IMR-90 (cell line): ENCODE results near the gene MARCHF3. TPM values are rescaled to one million over a fixed set of nuclear protein-coding genes. Genes with fewer than 3 reads are reported as not detected.

Source experiments
- ATAC-seq: fragments of 200-7000 bp; cut with Tn5 transposase; 2 replicates; pipeline ENCODE4 v1.9.1; 2020; ENCODE audit warnings: low read depth, mild to moderate bottlenecking, moderate library complexity
- BruUV-seq: library from RNA; stranded (reverse); fragments of 400-500 nt; replicated peaks from 2 replicates; lab custom pipeline; 2021; lab: Mats Ljungman, UMichigan
- CTCF ChIA-PET: fragments of 300-600 bp; formaldehyde crosslinking; extraction: SDS; loops from one replicate; lab custom pipeline; 2021; ENCODE audit warnings: antibody characterized with exemption; lab: Yijun Ruan, JAX
- POLR2A ChIA-PET: fragments of 300-600 bp; sonication (Branson Sonifier 250); formaldehyde crosslinking; loops from one replicate; lab custom pipeline; 2022; ENCODE audit warnings: antibody characterized with exemption; ENCODE audit not compliant: unreplicated experiment; lab: Charles Lee
- DNase-seq: peaks from one replicate; pipeline ENCODE4 v3.0.0; 2013
- H2AFZ ChIP-seq: replicated peaks from 2 replicates; pipeline ENCODE3; 2013; ENCODE audit warnings: low read length, mild to moderate bottlenecking; ENCODE audit not compliant: poor library complexity
- H2AK5ac ChIP-seq: 2 replicates; pipeline ENCODE4 v1.6.1; 2013; ENCODE audit warnings: low read depth, low read length, inconsistent platforms
- H2AK9ac ChIP-seq: replicated peaks from 2 replicates; pipeline ENCODE3; 2013; ENCODE audit warnings: mild to moderate bottlenecking, low read depth, low read length, moderate library complexity; ENCODE audit not compliant: poor library complexity
- H2BK120ac ChIP-seq: 2 replicates; pipeline ENCODE4 v1.6.1; 2013; ENCODE audit warnings: low read depth, low read length, inconsistent platforms
- H2BK15ac ChIP-seq: 3 replicates; pipeline ENCODE4 v1.6.1; 2013; ENCODE audit warnings: low read depth, low read length, inconsistent platforms
- H2BK20ac ChIP-seq: 2 replicates; pipeline ENCODE4 v1.6.1; 2013; ENCODE audit warnings: low read depth, mild to moderate bottlenecking, inconsistent platforms, low read length, moderate library complexity
- H2BK5ac ChIP-seq: 2 replicates; pipeline ENCODE4 v1.6.1; 2013; ENCODE audit warnings: mild to moderate bottlenecking, low read depth, low read length, inconsistent platforms; ENCODE audit not compliant: poor library complexity, severe bottlenecking
- H3K14ac ChIP-seq: replicated peaks from 2 replicates; pipeline ENCODE4 v1.6.1; 2013; ENCODE audit warnings: low read depth, low read length, inconsistent platforms
- H3K18ac ChIP-seq: 2 replicates; pipeline ENCODE4 v1.6.1; 2013; ENCODE audit warnings: low read depth, low read length, control low read depth
- H3K23ac ChIP-seq: 2 replicates; pipeline ENCODE4 v1.6.1; 2013; ENCODE audit warnings: low read depth, low read length, inconsistent platforms
- H3K27ac ChIP-seq: 2 replicates; pipeline ENCODE4 v1.5.1; 2013; ENCODE audit warnings: mild to moderate bottlenecking, control low read depth, low read length; ENCODE audit not compliant: insufficient read depth
- H3K27me3 ChIP-seq: 2 replicates; pipeline ENCODE4 v1.6.1; 2013; ENCODE audit warnings: low read length; ENCODE audit not compliant: control insufficient read depth, insufficient read depth
- H3K36me3 ChIP-seq: 2 replicates; pipeline ENCODE4 v1.6.1; 2013; ENCODE audit warnings: low read length, mixed read lengths; ENCODE audit not compliant: control insufficient read depth, insufficient read depth
- H3K4ac ChIP-seq: 2 replicates; pipeline ENCODE4 v1.6.1; 2013; ENCODE audit warnings: low read depth, low read length, inconsistent platforms
- H3K4me1 ChIP-seq: 2 replicates; pipeline ENCODE4 v1.6.1; 2013; ENCODE audit warnings: low read length, mixed read lengths; ENCODE audit not compliant: control insufficient read depth, insufficient read depth
- H3K4me2 ChIP-seq: 2 replicates; pipeline ENCODE4 v1.6.1; 2013; ENCODE audit warnings: low read depth, mild to moderate bottlenecking, control low read depth, low read length, moderate library complexity
- H3K4me3 ChIP-seq: 2 replicates; pipeline ENCODE4 v1.5.1; 2013; ENCODE audit warnings: low read depth, mild to moderate bottlenecking, control low read depth, low read length, moderate library complexity; ENCODE audit not compliant: insufficient read depth
- H3K56ac ChIP-seq: 2 replicates; pipeline ENCODE4 v1.6.1; 2013; ENCODE audit warnings: low read length, inconsistent platforms; ENCODE audit not compliant: insufficient read depth; ENCODE audit errors: extremely low read depth
- H3K79me1 ChIP-seq, 2 experiments: 2 replicates each; pipeline ENCODE4 v1.6.1; 2013; ENCODE audit warnings: low read length in 2 of 2, inconsistent platforms in 1 of 2, low read depth in 1 of 2
- H3K9ac ChIP-seq: 2 replicates; pipeline ENCODE4 v1.6.1; 2013; ENCODE audit warnings: low read depth, low read length, control low read depth
- H3K9me1 ChIP-seq: 2 replicates; pipeline ENCODE4 v1.6.1; 2013; ENCODE audit warnings: low read length, inconsistent platforms; ENCODE audit not compliant: insufficient read depth
- H3K9me3 ChIP-seq: 2 replicates; pipeline ENCODE4 v1.6.1; 2013; ENCODE audit warnings: low read length; ENCODE audit not compliant: control insufficient read depth, insufficient read depth
- H4K20me1 ChIP-seq: 2 replicates; pipeline ENCODE4 v1.6.1; 2013; ENCODE audit warnings: low read length, inconsistent platforms; ENCODE audit not compliant: insufficient read depth
- H4K5ac ChIP-seq: 2 replicates; pipeline ENCODE4 v1.6.1; 2013; ENCODE audit warnings: mild to moderate bottlenecking, low read depth, low read length, control low read depth
- H4K8ac ChIP-seq, 2 experiments: 2 replicates each; pipeline ENCODE4 v1.6.1; 2013; ENCODE audit warnings: low read depth in 2 of 2, low read length in 2 of 2, control low read depth in 1 of 2, inconsistent platforms in 1 of 2
- H4K91ac ChIP-seq: 2 replicates; pipeline ENCODE4 v1.6.1; 2013; ENCODE audit warnings: low read depth, low read length, inconsistent platforms; ENCODE audit not compliant: insufficient read depth
- BHLHE40 ChIP-seq: fragments of 150-350 bp; IDR thresholded peaks from 2 replicates; pipeline ENCODE4 v1.6.1; 2016; ENCODE audit warnings: mild to moderate bottlenecking, low read depth, low read length
- FOS ChIP-seq: fragments of 150-350 bp; IDR thresholded peaks from 2 replicates; pipeline ENCODE4 v1.6.1; 2016; ENCODE audit warnings: low read depth, low read length
- MAFK ChIP-seq: IDR thresholded peaks from 2 replicates; pipeline ENCODE4 v1.6.1; 2012; ENCODE audit warnings: low read depth, low read length, improper control_type of control experiment
- MXI1 ChIP-seq: IDR thresholded peaks from 2 replicates; pipeline ENCODE4 v1.6.1; 2012; ENCODE audit warnings: low read depth, mild to moderate bottlenecking, low read length, moderate library complexity, borderline replicate concordance
- NFE2L2 ChIP-seq: fragments of 150-350 bp; IDR thresholded peaks from 2 replicates; pipeline ENCODE4 v1.6.1; 2016; ENCODE audit warnings: low read depth, mild to moderate bottlenecking, low read length
- POLR2A ChIP-seq: IDR thresholded peaks from 2 replicates; pipeline ENCODE4 v1.6.1; 2012; ENCODE audit warnings: mild to moderate bottlenecking, low read depth, low read length
- RAD21 ChIP-seq: IDR thresholded peaks from 2 replicates; pipeline ENCODE4 v1.6.1; 2012; ENCODE audit warnings: low read length, improper control_type of control experiment
- RFX5 ChIP-seq: IDR thresholded peaks from 2 replicates; pipeline ENCODE4 v1.8.0; 2012; ENCODE audit warnings: low read depth, mild to moderate bottlenecking, low read length, moderate library complexity
- SMC3 ChIP-seq: fragments of 150-350 bp; IDR thresholded peaks from 2 replicates; pipeline ENCODE4 v1.6.1; 2016; ENCODE audit warnings: low read depth, mild to moderate bottlenecking, antibody characterized with exemption, low read length, moderate library complexity
- USF2 ChIP-seq: fragments of 150-350 bp; IDR thresholded peaks from 2 replicates; pipeline ENCODE4 v1.6.1; 2017; ENCODE audit warnings: mild to moderate bottlenecking, antibody characterized with exemption, low read length, low read depth
- WGBS, 2 experiments: methylation state at CpG; one replicate each; pipeline versions ENCODE4 v1.1.5 to v1.1.7; 2013; ENCODE audit warnings: missing lambda C conversion rate in 2 of 2; ENCODE audit not compliant: insufficient read length in 1 of 2; ENCODE audit errors: extremely low coverage in 2 of 2; 5-methylcytosine and 5-hydroxymethylcytosine counted together
- dilution Hi-C: fragments of 300-500 bp; cut with HindIII; formaldehyde crosslinking; loops from one replicate; pipeline ENCODE4 v1.14.3; 2018; ENCODE audit warnings: low sequenced_read_pairs; ENCODE audit not compliant: unreplicated experiment
- in situ Hi-C: fragments of 300-500 bp; cut with MboI; formaldehyde crosslinking; loops from 3 replicates; pipeline ENCODE4 v1.14.3; 2019; ENCODE audit warnings: low sequenced_read_pairs, inconsistent platforms, mixed read lengths
- intact Hi-C: fragments of 100-400 bp; cut with micrococcal nuclease; formaldehyde crosslinking; loops from 2 replicates; pipeline ENCODE4 v1.10.0; 2022
- polyA plus RNA-seq, 3 experiments: library from polyadenylated mRNA; depleted of rRNA; stranded (reverse); fragments of >200 nt; gene quantifications; 2 replicates each; pipeline ENCODE4 v1.2.3, GENCODE V29; 2012; ENCODE audit warnings: low replicate concordance in 1 of 3
- total RNA-seq: library from RNA; depleted of rRNA; stranded (reverse); fragments of >200 nt; gene quantifications from 2 replicates; pipeline ENCODE4 v1.2.3, GENCODE V29; 2012

MARCHF3 gene
- total and polyA plus RNA-seq, 2 of the 4 experiments (the other 2 are of a cell fraction) = 11.2 to 18.8 TPM

GRCh38 chr5:127010362-127010761, 20.0 kb downstream of the MARCHF3 start:
- no peak for TF ChIP-seq USF2
- TF ChIP-seq MXI1 = no peak
- TF ChIP-seq POLR2A = no peak
- TF ChIP-seq SMC3 = no peak
- TF ChIP-seq NFE2L2 = no peak
- TF ChIP-seq RAD21 = no peak
- TF ChIP-seq MAFK = no peak
- TF ChIP-seq FOS = no peak
- no peak for TF ChIP-seq BHLHE40
- TF ChIP-seq RFX5 = no peak
- Histone ChIP-seq H2BK20ac (peak overlapping the region; percentile 75; the same call in 1 of the 2 replicates), H3K4me2 (no peak overlapping the region), H3K9me1 (peaks cover 5% of the 10 kb centered on the region; the same call in 1 of the 2 replicates), H2BK15ac (peak overlapping the region; percentile 48; the same call in 1 of the 3 replicates), H4K5ac (no peak overlapping the region; the same call in 1 of the 2 replicates), H2AK5ac (peak overlapping the region; percentile 88; the same call in 1 of the 2 replicates), H3K9me3 (no peaks in the 10 kb centered on the region), H4K20me1 (no peaks in the 10 kb centered on the region), H2AK9ac (no peak overlapping the region), H3K4me3 (no peak overlapping the region), H3K4me1 (peaks cover 4% of the 10 kb centered on the region; the same call in 1 of the 2 replicates), H3K9ac (no peak overlapping the region), H4K8ac (peak overlapping the region in 1 of 2 experiments; percentile 65; a peak in 2 of 4 replicates), H3K4ac (peak overlapping the region; percentile 80; the same call in 1 of the 2 replicates), H3K56ac (no peak overlapping the region), H3K27me3 (no peaks in the 10 kb centered on the region), H4K91ac (peak overlapping the region; percentile 82), H3K14ac (0 out of 2 replicates have a peak overlapping the region, but pooled peaks have one; percentile 63), H3K27ac (no peak overlapping the region), H3K79me1 (peaks cover 10 to 34% of the 10 kb centered on the region in 2 experiments; a peak in 3 of 4 replicates), H3K36me3 (no peaks in the 10 kb centered on the region), H3K18ac (peak overlapping the region; percentile 46; the same call in 1 of the 2 replicates), H2AFZ (peak overlapping the region; percentile 65), H3K23ac (peak overlapping the region; percentile 65; the same call in 1 of the 2 replicates), H2BK120ac (peak overlapping the region; percentile 52; the same call in 1 of the 2 replicates), H2BK5ac (peak overlapping the region; percentile 90)
- no TSS peak for BruUV-seq
- no CpG with 5 or more reads among the region's 2 CpGs for WGBS, 2 experiments
- no peak for ATAC-seq
- POLR2A ChIA-PET = no interaction called here
- in situ Hi-C loops (no loop called here), intact Hi-C loops (no loop called here), dilution Hi-C loops (no loop called here)
- DNase-seq = peak; percentile 29
- CTCF ChIA-PET = interaction anchor here (1.0 to 1.1 kb wide), 2 partner anchors 8 to 16 kb away, joined by 3 to 5 read pairs; no protein-coding TSS in a partner anchor
